GM21447 (cell line): ENCODE data around the gene LRCOL1.

Experiments
- ATAC-seq: cut with Tn5 transposase; IDR thresholded peaks from one replicate; pipeline ENCODE4 v1.9.1; 2021; ENCODE audit not compliant: unreplicated experiment

Gene LRCOL1

GRCh38 chr12:132637811-132638210 is 27.4 kb upstream of the LRCOL1 start:
- ATAC-seq: no peak

GRCh38 chr12:132635076-132635955 is 24.9 kb upstream of the LRCOL1 start:
- ATAC-seq: no peak

- no peak for ATAC-seq
These were observed 24.1 kb upstream of the LRCOL1 start for GRCh38 chr12:132634411-132634990.

GRCh38 chr12:132633901-132634300 is 23.5 kb upstream of the LRCOL1 start:
- no peak for ATAC-seq

GRCh38 chr12:132633398-132633797 is 23.0 kb upstream of the LRCOL1 start:
- peak; percentile 36 for ATAC-seq

GRCh38 chr12:132632521-132633228 is 22.3 kb upstream of the LRCOL1 start:
- peak; percentile 51 for ATAC-seq

- ATAC-seq: no peak
These were observed 21.3 kb upstream of the LRCOL1 start for GRCh38 chr12:132631666-132632065.

- ATAC-seq: no peak
These were observed 20.3 kb upstream of the LRCOL1 start for GRCh38 chr12:132630672-132631071.

GRCh38 chr12:132629330-132629729 is 18.9 kb upstream of the LRCOL1 start:
- no peak for ATAC-seq

GRCh38 chr12:132625731-132626430 is 15.5 kb upstream of the LRCOL1 start:
- no peak for ATAC-seq

- ATAC-seq: no peak
These were observed 14.7 kb upstream of the LRCOL1 start for GRCh38 chr12:132624910-132625630.

- ATAC-seq: no peak
These were observed 13.9 kb upstream of the LRCOL1 start for GRCh38 chr12:132624186-132624855.

- ATAC-seq: no peak
These were observed 12.9 kb upstream of the LRCOL1 start for GRCh38 chr12:132623072-132623869.

GRCh38 chr12:132622437-132623071 is 12.2 kb upstream of the LRCOL1 start:
- no peak for ATAC-seq

GRCh38 chr12:132621657-132622435 is 11.5 kb upstream of the LRCOL1 start:
- ATAC-seq: no peak

GRCh38 chr12:132620899-132621656 is 10.7 kb upstream of the LRCOL1 start:
- no peak for ATAC-seq
